GM12873 (cell line): ENCODE measurements around the gene RSPH6A.

Experiments
- TF ChIP-seq, protein P1 (sequence below): IDR thresholded peaks from 2 replicates; pipeline ENCODE4 v1.5.1; 2012; ENCODE audit warnings: low read depth, mild to moderate bottlenecking, moderate library complexity, low read length, control low read depth; ENCODE audit not compliant: insufficient read depth; ENCODE audit errors: missing control alignments

RSPH6A gene

DNA sequence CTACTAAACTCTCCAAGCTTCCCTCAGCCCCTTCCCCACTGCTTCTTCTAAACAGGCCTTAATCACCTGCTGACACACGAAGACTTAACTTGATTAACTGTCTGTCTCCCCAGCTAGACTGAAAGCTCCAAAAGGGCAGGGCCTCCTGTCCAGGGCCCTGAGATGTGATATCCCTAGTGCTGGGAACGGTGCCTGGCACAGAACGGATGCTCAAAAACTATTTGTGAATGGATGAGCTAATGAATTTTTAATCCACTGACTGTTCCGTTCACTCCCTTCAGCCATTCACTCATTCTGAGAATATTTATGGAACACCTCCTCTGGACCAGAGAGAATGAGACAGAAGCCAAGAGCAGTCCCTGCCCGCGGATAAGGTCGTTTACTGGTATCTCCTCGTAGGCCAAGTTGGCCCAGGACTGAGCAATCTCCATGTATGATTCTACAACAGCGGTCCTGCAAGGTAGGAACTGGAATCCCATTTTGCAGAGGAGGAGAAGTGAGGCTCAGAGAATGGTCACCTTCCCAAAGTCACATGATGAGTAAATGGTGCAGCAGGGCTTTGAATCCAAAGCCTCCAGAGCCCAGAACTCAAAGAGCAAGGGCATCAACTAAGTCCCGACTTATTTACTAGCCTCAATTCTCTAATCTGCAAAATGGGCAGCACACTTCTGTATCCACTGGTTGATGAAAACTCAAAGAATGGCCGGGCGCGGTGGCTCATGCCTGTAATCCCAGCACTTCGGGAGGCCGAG is 25.9 kb downstream of the RSPH6A start:
- TF ChIP-seq, protein P1, sequence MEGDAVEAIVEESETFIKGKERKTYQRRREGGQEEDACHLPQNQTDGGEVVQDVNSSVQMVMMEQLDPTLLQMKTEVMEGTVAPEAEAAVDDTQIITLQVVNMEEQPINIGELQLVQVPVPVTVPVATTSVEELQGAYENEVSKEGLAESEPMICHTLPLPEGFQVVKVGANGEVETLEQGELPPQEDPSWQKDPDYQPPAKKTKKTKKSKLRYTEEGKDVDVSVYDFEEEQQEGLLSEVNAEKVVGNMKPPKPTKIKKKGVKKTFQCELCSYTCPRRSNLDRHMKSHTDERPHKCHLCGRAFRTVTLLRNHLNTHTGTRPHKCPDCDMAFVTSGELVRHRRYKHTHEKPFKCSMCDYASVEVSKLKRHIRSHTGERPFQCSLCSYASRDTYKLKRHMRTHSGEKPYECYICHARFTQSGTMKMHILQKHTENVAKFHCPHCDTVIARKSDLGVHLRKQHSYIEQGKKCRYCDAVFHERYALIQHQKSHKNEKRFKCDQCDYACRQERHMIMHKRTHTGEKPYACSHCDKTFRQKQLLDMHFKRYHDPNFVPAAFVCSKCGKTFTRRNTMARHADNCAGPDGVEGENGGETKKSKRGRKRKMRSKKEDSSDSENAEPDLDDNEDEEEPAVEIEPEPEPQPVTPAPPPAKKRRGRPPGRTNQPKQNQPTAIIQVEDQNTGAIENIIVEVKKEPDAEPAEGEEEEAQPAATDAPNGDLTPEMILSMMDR, result no peak

DNA sequence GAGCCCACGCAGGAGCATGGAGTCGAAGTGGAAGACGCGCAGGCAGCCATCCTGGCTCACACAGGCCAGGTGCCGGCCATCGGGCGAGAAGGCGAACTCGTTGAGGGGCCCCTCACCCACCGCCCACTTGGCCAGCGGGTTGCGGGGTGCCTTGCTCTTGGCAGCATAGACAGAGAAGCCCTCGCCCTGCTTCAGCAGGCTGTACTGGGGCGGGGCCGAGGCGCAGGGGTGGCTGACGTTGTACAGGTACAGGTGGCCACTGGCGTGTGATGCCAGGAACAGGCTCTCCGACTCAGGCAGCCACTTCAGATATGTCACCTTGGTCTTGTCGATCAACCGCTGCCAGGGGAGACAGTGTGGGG is 28.6 kb downstream of the RSPH6A start:
- TF ChIP-seq, protein P1, result no peak

DNA sequence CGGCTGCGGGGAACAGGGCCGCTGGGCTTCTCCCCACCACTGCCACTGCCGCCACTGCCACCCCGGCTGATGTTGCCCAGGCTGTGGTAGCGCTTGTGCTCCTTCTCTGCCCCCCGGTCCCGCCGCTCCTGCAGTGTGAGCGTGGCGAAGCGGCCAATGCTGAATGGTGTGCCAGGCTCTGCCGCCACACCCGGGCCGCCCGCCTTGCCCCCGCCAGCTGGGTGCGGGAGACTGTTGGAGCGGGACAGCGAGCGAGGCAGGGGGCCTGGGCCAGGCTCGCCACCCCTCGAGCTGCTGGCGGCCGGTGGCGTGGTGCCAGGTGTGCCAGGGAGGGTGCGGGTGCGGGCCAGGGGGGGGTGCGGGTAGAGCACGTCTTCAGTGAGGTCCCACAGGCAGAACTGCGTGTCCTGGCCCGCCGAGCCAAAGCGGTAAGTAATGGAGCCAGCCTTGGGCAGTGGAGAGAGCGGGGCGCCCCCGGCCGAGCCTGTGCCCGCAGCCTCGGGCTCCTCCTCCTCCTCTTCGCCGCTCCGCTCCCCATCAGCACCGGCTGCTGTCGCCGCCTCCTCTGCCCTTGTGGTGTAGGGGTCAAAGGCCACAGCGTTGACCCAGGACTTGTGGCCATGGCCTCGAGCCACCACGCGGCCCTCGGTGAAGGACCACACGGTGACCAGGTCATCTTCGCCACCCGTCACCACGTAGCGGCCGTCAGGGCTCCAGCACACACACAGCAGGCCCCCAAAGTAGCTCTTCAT is 29.2 kb downstream of the RSPH6A start:
- TF ChIP-seq, protein P1, result no peak

DNA sequence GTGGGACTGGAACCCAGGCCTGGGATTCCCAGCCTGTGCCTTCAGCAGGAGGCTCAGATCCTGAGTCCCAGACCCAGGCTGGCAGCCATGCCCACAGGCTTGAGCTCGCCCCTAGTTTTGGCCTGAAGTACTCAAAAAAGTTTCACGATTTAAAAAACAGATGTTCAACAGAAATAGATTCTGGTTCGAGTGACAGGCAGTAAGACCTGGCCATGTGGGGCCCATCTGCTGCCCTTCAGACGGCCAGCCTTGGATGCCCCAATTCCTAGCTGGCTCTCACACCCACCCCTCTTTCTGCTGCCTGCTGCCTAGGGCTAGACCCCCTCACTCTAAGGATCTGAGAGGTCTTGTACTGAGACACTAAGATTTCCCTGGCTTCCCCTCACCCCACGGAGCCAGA is 30.0 kb downstream of the RSPH6A start:
- TF ChIP-seq, protein P1, result no peak

DNA sequence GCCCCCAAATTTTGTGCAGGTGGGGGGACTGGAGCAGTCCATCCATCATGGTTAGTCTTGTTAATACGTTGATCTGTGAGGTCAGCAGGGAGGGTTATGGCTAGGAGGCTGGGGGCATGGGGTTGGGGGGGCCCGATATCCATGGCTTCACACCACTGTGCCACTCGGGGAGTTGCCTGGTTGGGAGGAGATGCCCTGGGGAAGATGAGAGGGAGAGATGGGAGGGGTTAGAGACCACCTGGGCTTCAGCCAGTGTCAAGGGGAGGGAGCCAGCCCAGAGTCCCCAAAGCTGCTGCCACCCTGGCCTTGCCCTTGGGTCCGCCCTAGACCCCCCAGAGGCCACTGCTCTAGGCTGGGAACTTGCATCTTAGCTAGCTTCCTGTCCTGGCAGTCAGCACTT is 31.0 kb downstream of the RSPH6A start:
- TF ChIP-seq, protein P1, result no peak

DNA sequence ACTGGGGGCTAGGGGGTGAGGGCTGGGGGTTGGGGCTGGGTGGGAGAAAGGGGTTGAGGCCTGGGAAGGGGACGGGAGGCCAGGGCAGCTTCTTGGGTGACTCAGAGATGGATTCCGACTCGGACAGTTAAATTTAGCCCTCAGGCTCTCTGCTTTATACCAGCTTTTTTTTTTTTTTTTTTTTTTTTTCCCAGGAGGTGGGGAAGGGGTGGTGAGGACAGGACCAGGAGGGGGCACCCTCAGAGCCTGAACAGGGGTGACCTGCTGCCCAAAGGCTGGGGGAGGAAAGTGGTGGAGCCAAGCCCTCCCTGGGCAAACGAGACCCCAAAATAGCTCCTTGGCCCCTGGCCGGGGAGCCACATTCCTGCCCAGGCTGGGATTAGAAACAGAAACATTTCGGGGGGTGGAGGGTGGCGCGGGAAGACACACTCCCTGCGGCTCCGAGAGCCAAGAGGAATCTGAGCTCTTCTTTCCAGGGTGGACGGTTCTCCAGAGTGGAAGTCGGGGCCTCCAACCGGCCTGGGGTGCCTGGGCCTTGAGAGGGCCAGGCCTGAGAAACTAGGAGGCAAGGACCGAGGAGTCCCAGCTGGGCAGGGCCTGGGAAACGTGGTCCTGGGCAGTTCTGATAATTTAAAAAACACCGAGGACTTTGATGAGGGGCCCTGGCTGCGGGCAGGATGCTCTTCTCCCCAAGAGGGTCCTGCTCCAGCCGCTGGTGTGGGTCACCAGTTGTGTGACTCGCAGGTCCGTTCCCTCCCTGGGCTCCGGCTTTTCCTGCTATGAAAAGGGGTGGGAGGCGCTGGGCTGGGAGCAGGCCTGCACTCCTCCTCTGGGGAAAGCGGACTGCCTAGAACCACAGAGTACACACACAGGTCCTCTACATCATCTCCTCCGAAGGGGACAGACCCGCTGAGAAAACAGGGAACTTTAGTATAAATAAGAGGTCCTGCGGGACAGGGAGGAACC is 32.0 kb downstream of the RSPH6A start:
- TF ChIP-seq, protein P1, result no peak

DNA sequence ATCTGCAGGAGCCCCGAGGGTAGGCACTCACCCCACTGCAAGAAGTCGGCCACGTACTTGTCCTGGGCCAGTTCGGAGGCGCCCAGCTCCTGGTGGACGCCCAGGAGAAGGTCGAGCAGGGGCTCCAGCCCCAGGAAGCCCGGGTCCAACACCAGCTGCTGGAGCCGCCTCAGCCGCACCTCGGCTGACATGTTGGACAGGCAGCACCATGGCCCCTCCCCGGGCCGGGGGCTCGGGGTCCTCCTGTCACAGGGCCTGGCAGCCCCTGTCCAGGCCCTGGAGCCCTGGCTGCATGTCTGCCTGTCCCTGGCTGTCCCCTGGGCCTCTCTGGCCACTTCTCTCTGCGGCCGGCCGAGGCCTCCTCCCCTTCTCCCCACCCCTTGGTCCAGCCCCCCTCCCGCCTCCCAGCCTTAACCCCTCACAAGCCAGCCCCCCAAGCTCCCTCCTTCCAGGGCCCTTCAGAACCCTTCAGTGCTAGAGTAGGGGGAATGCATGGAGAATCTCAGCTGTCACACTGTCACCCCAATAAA is 32.9 kb downstream of the RSPH6A start, which contains the start of gene DMPK:
Gene DMPK, minus strand, starts transcription at position 329 of the 530 bp plus-strand sequence. Its CDS starts 138 bp downstream, at position 191.
- TF ChIP-seq, protein P1, result no peak
